GM12875 (cell line): ENCODE data around the gene OR1J1.

ENCODE experiments used
- H3K4me3 ChIP-seq: one replicate; pipeline ENCODE4 v1.5.1; 2011; ENCODE audit warnings: low read depth, low read length, control low read depth
- TF ChIP-seq, protein P1 (sequence below): IDR thresholded peaks from 2 replicates; pipeline ENCODE4 v1.5.1; 2011; ENCODE audit warnings: low read depth, mild to moderate bottlenecking, control low read depth, inconsistent platforms, low read length, moderate library complexity, borderline replicate concordance; ENCODE audit not compliant: insufficient read depth

The OR1J1 gene

GRCh38 chr9:122477826-122478225 lies at the start of gene OR1J1:
Gene OR1J1, minus strand, starts transcription at chr9:122477926. Its CDS starts 0 bp downstream, at chr9:122477926.
- TF ChIP-seq, protein P1, sequence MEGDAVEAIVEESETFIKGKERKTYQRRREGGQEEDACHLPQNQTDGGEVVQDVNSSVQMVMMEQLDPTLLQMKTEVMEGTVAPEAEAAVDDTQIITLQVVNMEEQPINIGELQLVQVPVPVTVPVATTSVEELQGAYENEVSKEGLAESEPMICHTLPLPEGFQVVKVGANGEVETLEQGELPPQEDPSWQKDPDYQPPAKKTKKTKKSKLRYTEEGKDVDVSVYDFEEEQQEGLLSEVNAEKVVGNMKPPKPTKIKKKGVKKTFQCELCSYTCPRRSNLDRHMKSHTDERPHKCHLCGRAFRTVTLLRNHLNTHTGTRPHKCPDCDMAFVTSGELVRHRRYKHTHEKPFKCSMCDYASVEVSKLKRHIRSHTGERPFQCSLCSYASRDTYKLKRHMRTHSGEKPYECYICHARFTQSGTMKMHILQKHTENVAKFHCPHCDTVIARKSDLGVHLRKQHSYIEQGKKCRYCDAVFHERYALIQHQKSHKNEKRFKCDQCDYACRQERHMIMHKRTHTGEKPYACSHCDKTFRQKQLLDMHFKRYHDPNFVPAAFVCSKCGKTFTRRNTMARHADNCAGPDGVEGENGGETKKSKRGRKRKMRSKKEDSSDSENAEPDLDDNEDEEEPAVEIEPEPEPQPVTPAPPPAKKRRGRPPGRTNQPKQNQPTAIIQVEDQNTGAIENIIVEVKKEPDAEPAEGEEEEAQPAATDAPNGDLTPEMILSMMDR, result no peak

DNA sequence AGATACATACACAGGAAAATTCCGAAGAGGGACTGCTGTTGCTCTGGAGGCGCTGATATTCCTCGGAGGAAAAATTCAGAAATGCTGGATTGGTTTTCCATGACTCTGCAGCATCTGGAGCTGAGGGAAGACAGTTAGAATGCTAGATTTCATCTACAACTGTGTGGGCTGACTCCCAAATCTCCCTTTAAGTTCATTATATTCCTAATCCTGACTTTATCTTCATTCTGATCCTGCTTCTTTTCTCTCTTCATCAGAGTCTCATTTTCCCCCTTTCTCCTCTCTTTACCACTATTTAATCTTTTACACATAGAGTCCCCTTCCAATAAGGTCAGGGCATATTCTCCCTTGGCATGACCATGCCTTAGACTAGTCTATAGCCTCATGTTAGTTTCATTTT lies 49.5 kb upstream of the OR1J1 start, which contains the start of gene OR1N1:
TSS of gene OR1N1 (minus strand) at position 101 of the 400 bp plus-strand sequence. CDS start at position 101, 0 bp downstream.
- TF ChIP-seq, protein P1, result no peak
- no peak within 1 kb of the TSS for H3K4me3 ChIP-seq

More at GRCh38 chr9:122477826-122478225, at the start of gene OR1J1:
- no peak within 1 kb of the TSS for H3K4me3 ChIP-seq

- H3K4me3 ChIP-seq, result no peak overlapping the region
- TF ChIP-seq, protein P1, result no peak
These were observed 48.9 kb upstream of the OR1J1 start for GRCh38 chr9:122526602-122527001.

DNA sequence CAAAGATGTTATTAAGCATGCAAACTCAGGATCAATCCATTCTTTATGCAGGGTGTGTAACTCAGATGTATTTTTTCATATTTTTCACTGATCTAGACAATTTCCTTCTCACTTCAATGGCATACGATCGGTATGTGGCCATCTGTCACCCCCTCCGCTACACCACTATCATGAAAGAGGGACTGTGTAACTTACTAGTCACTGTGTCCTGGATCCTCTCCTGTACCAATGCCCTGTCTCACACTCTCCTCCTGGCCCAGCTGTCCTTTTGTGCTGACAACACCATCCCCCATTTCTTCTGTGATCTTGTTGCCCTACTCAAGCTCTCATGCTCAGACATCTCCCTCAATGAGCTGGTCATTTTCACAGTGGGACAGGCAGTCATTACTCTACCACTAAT lies 41.6 kb upstream of the OR1J1 start:
- TF ChIP-seq, protein P1, result no peak
- no peak overlapping the region for H3K4me3 ChIP-seq

GRCh38 chr9:122518841-122519240 lies 41.1 kb upstream of the OR1J1 start, which contains the start of gene OR1J4:
Gene OR1J4, plus strand, starts transcription at chr9:122519141. Its CDS starts 0 bp downstream, at chr9:122519141.
- H3K4me3 ChIP-seq, result no peak within 1 kb of the TSS
- TF ChIP-seq, protein P1, result no peak

DNA sequence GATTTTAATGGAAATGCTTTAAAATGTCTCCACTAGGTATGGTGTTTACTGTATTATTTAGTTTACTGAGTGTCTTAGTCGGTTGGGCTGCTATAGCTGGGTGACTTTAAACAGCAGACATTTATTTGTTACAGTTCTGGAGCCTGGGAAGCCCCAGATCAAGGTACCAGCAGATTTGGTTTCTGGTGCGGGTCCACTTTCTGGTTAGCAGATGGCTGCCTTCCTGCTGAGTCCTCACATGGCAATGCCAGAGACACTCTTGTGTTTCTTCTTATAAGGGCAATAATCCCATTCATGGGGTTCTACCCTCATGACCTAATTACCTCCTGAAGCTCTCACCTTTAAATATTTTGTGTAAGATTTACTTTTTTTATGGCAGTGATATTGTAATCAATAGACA lies 40.5 kb upstream of the OR1J1 start:
- TF ChIP-seq, protein P1, result no peak
- H3K4me3 ChIP-seq, result no peak overlapping the region

DNA sequence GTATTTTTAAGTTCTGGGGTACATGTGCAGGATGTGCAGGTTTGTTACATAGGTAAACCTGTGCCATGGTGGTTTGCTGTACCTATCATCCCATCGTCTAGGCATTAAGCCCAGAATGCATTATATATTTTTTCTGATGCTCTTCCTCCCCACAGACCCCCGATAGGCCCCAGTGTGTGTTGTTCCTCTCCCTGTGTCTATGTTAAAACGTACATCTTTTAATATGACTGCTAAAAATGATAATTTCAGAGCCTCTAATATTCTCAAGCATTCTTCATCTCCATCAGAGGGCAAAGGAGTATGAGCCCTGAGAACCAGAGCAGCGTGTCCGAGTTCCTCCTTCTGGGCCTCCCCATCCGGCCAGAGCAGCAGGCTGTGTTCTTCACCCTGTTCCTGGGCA lies 32.8 kb upstream of the OR1J1 start, which contains the start of gene OR1J2:
TSS of gene OR1J2 (plus strand) at position 301 of the 400 bp plus-strand sequence. CDS start at position 301, 0 bp downstream.
- TF ChIP-seq, protein P1, result no peak
- no peak within 1 kb of the TSS for H3K4me3 ChIP-seq
